ENCODE measurements around the gene MYRIP.

- TF ChIP-seq POLR2A (IDR thresholded peaks at IDR 0.05; ENCODE audit: low read depth, low read length) (no peak), POLR2AphosphoS5 (IDR thresholded peaks at IDR 0.05; ENCODE audit: low read depth, low read length) (no peak), TAF1 (IDR thresholded peaks at IDR 0.05; ENCODE audit: low read depth, low read length) (no peak), SPI1 (IDR thresholded peaks at IDR 0.05; ENCODE audit: low read depth, low read length) (no peak), PAX5 (IDR thresholded peaks at IDR 0.05; ENCODE audit: insufficient read depth, low read length, severe bottlenecking) (no peak), POU2F2 (IDR thresholded peaks at IDR 0.05; ENCODE audit: low read depth, low read length) (no peak)
Observed at GRCh38 chr3:39794880-39795279, 14.5 kb upstream of the MYRIP start.

Data from GM12891 (cell line).